Islet of Langerhans (tissue), 1 donor: ENCODE results near the gene RIN3.

Source experiments
- FAIRE-seq: peaks from one replicate; lab custom pipeline; 2011; peaks lifted over from hg19 to GRCh38; lab: Jason Lieb, UNC

RIN3 gene

GRCh38 chr14:92507174-92507768 is 6.3 kb upstream of the RIN3 start:
- no peak for FAIRE-seq

GRCh38 chr14:92510972-92511371 is 2.6 kb upstream of the RIN3 start:
- FAIRE-seq, result no peak

GRCh38 chr14:92511453-92512238 is 1.9 kb upstream of the RIN3 start:
- no peak for FAIRE-seq

GRCh38 chr14:92512807-92513203 is 776 bp upstream of the RIN3 start:
- FAIRE-seq, result no peak

GRCh38 chr14:92513966-92514843 is 624 bp downstream of the RIN3 start:
- FAIRE-seq, result no peak

GRCh38 chr14:92514844-92515514 is 1.4 kb downstream of the RIN3 start:
- FAIRE-seq, result no peak

- FAIRE-seq, result no peak
Measured at GRCh38 chr14:92515546-92516343, 2.2 kb downstream of the RIN3 start.

- FAIRE-seq, result no peak
Measured at GRCh38 chr14:92516344-92516965, 2.9 kb downstream of the RIN3 start.

- no peak for FAIRE-seq
Measured at GRCh38 chr14:92516966-92517506, 3.5 kb downstream of the RIN3 start.

- no peak for FAIRE-seq
Measured at GRCh38 chr14:92517761-92518160, 4.2 kb downstream of the RIN3 start.

- no peak for FAIRE-seq
Measured at GRCh38 chr14:92519246-92520101, 5.9 kb downstream of the RIN3 start.

- FAIRE-seq, result no peak
Measured at GRCh38 chr14:92520102-92521057, 6.8 kb downstream of the RIN3 start.

GRCh38 chr14:92521058-92521415 is 7.5 kb downstream of the RIN3 start:
- FAIRE-seq, result no peak

GRCh38 chr14:92523752-92524151 is 10.2 kb downstream of the RIN3 start:
- no peak for FAIRE-seq

GRCh38 chr14:92524602-92525185 is 11.1 kb downstream of the RIN3 start:
- no peak for FAIRE-seq

- FAIRE-seq, result no peak
Measured at GRCh38 chr14:92525322-92526095, 11.9 kb downstream of the RIN3 start.

- FAIRE-seq, result no peak
Measured at GRCh38 chr14:92527721-92528120, 14.1 kb downstream of the RIN3 start.
